Middle frontal gyrus (tissue), 1 donor: Measurements from ENCODE around the gene BAAT.
"Not testable (repeated sequence)": the region's sequence is repeated elsewhere in the genome, so short reads cannot be mapped to it uniquely, and the experiment has no call there.

Source experiments
- DNase-seq: peaks from one replicate; pipeline ENCODE4 v3.0.0-alpha.2; 2015; ENCODE audit warnings: low spot score; ENCODE audit errors: extremely low spot score

Gene BAAT

DNA sequence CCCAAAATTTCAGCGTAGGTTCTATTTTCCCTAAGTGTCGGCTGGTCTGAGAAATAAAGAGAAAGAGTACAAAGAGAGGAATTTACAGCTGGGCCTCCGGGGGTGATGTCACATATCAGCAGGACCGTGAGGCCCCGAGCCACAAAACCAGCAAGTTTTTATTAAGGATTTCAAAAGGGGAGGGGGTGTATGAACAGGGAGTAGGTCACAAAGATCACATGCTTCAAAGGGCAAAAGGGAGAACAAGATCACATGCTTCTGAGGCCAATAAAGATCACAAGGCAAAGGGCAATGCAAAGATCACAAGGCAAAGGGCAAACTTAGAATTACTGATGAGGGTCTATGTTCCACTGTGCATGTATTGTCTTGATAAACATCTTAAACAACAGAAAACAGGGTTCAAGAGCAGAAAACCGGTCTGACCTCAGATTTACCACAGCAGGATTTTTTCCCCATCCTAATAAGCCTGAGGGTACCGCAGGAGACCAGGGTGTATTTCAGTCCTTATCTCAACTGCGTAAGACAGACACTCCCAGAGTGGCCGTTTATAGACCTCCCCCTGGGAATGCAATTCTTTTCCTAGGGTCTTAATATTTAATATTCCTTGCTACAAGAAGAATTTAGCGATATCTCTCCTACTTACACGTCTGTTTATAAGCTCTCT lies at the start of gene BAAT:
Gene BAAT, minus strand, starts transcription at position 134 of the 664 bp plus-strand sequence. CDS start 13,602 bp downstream, outside the sequence.
- DNase-seq = not testable (repeated sequence)

DNA sequence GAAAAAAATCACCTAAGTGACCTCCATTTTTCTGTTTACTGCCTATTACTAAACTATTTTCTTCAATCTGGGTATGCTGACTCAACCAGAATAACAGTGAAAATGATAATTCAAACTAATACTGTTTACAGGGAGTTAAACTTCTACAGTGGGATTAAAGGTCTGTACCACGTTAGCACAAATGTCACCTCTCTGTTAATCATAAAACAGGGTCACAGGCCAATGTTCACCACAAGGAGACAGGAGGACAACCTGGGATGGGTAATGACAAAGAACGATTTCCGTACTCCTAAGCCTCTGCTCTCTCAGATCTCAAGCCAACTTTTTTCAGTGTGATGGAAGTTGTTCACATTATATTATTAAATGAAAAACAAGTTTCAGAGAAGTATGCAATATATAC lies 48.4 kb upstream of the BAAT start:
- DNase-seq = no peak

DNA sequence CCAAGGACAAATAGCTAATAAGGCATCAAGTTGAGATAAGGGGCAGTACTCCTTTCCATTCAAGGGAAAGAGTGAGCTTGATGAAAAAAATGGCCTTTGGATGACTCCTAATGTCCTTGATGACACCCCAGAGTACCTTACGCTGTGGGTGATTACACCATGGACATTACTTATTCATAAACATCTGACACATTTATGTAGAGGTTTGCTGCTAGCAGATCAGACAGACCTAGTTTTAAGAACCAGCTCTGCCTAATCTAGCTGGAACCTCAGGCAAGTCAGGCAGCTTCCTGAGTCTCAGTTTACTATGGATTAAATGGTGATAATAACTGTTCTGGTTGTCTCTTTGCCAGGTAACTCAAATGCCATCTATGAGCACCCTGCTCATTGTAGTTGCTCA lies 47.9 kb upstream of the BAAT start:
- no peak for DNase-seq

DNA sequence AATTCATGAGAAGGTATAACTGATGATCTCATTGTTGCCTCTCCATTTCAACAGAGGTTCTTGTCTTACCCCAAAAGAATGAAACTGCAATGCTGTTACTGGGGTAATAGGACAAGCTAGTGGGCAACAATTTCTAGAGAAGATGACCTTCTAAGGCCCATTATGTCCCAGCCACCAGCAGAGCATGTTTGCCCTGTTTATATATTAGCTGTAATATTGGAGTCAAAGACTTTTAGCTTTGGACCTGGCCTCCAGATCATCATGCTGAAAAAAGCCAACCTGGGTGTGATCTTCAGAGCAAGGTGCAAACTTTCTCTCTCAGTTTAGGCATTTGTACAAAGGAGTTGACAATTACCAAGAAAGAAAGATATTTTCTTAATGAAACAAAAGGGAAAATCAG lies 47.4 kb upstream of the BAAT start:
- DNase-seq = no peak

DNA sequence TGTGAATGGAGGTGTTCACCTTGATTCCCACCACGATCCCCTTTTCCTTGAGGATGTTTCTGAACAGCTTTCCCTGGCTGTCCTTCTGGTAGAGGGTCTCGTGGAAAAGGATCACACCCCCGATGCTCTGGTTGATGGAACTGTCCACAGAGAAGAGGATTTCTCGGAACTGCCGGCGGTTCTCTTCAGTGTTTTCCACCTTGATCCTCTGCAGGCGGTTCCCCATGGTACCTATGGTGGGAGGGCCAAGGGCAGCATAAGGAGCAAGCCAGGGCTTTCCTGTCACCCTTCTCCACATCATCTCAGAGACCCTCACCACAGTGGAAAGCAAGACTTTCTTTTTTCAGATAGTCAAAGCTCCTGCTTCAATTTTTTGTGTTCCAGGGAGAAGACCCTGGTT lies 44.9 kb upstream of the BAAT start:
- DNase-seq = no peak

DNA sequence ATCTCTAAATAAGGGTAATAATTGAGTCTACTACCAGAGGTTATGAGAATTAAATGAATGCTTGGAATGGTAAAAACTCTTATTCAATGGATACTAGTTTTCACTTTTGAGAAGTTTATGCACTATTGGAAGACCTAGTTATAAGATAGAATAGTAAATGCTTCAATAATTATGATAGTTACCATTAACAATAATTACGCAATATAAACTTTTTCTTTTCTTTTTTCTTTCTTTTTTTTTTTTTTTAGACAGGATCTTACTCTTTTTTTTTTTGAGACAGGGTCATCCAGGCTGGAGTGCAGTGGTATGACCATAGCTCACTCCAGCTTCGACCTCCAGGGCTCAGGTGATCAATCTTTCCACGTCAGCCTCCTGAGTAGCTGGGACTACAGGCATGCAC lies 44.1 kb upstream of the BAAT start:
- DNase-seq = no peak

DNA sequence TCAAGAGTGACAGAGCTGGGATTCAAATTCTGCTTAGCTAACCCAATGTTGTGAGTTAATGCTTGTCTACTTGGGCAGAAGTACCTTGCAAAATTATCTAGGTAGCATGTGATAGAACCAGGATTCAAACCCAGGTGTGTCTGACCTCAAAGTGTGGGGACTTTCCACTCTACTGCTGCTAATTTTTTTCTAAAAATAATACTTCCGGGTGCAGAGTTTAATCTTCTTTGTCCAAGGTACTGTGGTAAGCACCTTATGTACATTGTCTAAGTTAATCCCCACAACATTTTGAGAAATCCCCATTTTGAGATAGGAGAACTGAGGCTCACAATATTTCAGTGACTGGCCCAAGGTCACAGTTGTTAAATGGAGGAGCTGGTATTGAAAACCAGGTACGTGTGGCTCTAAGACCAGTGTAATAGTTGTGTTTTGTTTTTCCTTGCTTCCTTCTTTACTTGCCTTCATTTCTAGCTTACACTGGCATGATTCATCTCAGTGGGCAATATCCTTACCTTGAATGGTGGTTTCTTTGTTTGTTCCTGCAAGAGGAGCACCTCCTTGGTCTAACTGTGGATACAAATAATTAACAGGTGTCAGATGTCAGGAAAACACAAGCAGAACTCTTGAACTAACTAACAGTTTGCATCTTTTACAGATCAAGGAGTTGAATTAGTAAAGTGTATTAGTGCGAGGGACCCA lies 43.3 kb upstream of the BAAT start:
- DNase-seq = no peak

DNA sequence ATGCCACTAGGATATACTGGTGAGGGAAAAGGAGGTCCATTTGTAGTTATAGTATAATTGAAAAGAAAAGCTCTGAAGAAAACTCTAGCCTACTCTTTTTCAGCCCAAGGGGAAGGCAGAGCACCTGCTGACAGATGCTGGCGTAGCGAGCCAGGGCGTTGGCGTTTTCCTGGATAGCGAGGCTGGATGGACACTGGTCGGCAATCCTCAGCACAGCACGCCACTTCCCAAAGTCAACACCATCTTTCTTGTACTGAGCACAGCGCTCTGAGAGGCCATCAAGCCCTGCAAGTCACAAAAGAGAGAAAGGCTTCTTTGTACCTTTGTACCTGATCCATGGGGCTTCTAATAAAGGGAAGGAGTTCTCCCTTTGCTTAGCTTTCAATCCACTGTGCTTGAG lies 42.6 kb upstream of the BAAT start:
- DNase-seq = no peak

DNA sequence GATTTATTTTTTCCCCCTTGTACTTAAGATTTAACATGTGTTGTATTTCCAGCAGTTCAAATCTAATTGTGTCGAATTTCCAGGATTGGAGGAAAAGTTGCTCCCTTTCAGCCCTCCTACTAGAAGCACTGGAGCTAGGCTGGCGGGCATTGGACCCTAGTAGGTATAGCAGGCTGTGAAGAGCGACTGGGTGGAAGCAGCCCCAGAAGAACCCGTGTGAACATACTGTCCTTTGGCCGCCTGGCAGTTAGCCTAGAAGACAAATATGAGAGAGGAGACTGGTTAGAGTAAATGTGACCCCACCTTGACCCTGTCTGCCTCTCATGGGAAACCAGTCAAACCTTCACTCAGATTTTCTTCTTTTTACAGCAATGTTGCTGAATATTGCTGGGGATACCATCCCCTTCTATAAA lies 36.9 kb upstream of the BAAT start:
- no peak for DNase-seq

DNA sequence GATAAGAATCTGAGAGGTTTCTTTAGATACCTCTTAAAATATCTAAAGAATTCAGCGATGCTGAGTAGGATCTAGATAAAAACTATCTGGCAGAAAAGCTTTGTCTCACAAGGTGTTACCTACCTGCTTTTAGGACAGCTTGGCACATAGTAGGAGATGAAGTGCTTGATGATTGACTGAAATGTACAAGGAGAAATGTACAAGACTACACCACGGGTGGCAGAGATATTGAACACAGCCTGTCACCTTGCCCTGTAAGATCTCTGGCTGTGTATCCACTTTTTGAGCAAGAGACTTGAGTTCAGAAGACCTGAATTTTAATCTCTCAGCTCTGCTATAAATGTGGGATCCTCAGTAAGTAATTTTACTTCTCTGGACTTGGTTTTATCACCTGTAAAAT lies 35.1 kb upstream of the BAAT start:
- no peak for DNase-seq

DNA sequence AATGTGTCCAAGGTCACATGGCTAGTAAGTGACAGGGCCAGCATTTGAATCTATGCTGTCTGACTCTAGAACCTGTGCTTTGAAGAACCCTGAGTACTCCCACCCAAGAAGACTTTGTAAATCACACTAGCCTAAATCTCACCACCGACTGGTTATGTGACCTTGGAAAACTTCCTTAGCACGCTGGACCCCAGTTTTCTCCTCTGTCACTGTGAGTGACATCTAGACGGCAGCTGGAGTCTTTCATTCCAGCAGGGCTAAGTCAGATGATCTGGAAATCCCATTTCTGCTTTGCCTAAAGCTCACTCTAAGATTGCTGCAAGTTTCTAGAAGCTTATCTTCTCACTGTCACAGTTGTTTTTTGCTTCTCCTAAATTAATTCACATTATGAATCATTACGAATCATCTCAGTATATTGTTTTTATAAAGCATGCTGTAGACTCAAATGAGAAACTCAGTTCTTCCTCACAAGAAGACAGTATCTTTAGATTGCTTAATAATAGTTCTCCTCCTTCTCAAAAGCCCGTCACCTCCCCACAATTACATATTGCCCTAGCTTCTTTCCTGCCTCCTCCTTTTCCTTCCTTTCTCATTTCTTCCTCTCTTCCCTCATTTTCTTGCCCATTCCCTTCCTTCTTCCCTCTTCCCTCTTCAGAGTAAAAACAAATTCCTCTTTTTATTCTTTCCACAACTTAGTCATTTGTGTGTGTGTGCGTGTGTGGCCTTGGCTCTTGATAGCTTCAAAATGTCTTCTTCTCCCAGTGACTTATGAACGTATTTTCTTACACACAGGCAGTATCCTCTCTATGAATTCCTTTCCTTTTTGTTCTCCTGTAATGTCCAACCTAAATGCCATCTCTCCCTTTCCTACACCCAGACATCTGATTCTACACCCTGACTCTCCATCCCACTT lies 34.0 kb upstream of the BAAT start:
- DNase-seq = no peak

DNA sequence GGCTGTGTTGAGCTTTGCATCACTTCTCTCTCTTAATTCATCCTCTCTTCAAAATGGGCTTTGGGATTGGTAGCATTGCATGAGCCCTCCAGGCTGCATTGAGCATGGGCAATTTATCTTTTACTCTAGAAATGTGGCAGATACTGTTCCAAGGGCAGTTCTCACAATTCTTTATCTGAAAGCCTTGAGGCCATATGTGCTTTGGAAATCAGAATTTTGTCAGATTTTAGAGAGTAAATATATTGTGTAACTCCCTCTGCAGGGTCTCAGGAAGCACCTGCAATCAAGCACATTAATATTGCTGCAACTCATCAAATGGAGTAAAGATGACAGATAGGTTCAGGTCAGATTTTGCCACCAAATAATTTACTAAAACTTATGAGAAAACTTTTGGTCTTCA lies 33.2 kb upstream of the BAAT start:
- DNase-seq = no peak

DNA sequence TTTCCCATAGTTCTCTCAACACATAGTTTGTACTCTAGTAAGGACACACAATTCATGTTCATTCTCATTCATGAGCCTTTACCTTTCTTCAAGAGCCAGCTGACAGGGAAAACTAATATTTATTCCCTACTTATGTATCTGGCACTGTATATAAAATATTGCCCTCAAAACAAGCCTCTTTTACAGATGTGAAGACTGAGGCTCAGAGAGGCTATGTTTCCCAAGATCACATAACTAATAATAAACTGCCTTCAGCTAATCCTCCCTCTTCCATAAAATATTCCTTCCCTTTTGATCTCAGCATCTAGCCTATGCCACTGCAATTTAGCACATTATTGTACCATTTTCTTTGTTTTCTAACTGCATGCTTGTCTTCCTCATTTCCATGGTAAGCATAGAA lies 32.6 kb upstream of the BAAT start:
- DNase-seq = no peak

DNA sequence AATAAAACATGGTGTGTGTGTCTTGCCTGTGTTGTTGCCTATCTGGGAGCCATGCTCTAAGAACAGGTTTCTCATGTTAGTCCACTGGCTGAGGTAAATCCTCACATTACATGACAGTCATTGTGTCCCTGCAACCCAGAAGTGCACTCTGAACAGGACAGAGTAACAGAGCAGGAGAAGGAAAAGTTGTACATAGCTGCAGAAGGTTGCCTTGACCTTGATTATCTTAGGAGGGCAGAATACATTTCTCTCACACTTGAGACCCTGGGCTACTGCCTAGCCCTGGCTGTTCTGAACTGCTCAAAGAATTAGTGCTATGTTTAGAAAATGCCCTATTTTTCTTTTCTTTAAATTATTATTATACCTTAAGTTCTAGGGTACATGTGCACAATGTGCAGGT lies 30.8 kb upstream of the BAAT start:
- no peak for DNase-seq

DNA sequence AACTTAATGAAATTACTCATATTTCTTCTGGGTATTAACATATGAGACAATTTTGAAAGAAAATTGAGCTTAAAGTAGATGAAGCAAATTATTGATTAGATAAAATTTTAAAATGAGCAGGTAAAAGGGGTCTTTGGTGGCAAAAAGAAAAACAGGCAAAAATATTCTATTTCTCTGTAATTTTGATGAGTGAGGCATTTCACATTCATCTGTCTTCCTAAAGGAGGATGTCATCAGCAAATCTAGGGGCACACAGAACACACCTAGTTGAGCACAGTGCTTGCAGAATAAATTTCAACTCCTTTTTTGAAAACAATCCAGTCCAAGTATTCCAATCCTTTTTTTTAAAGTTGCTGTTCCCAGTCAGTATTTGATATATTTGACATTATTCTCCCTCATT lies 30.0 kb upstream of the BAAT start:
- no peak for DNase-seq

DNA sequence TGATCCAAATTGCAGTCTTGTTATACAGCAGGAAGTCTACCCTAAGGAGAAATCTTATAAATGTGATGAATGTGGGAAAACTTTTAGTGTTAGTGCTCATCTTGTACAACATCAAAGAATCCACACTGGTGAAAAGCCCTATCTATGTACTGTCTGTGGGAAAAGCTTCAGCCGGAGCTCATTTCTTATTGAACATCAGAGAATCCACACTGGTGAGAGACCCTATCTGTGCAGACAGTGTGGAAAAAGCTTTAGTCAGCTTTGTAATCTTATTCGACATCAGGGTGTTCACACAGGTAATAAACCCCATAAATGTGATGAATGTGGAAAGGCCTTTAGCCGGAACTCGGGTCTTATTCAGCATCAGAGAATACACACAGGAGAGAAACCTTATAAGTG lies 24.3 kb upstream of the BAAT start:
- no peak for DNase-seq

DNA sequence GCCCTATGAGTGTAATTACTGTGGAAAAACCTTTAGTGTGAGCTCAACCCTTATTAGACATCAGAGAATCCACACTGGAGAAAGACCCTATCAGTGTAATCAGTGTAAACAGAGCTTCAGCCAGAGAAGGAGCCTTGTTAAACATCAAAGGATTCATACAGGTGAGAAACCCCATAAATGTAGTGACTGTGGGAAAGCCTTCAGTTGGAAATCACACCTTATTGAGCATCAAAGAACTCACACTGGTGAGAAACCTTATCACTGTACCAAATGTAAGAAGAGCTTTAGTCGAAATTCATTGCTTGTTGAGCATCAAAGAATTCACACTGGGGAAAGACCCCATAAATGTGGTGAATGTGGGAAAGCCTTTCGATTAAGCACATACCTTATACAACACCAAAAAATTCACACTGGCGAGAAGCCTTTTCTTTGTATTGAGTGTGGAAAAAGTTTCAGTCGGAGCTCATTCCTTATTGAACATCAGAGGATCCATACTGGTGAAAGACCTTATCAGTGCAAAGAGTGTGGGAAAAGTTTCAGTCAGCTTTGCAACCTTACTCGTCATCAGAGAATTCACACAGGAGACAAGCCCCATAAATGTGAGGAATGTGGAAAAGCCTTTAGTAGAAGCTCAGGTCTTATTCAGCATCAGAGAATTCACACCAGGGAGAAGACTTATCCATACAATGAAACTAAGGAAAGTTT lies 23.7 kb upstream of the BAAT start:
- no peak for DNase-seq

DNA sequence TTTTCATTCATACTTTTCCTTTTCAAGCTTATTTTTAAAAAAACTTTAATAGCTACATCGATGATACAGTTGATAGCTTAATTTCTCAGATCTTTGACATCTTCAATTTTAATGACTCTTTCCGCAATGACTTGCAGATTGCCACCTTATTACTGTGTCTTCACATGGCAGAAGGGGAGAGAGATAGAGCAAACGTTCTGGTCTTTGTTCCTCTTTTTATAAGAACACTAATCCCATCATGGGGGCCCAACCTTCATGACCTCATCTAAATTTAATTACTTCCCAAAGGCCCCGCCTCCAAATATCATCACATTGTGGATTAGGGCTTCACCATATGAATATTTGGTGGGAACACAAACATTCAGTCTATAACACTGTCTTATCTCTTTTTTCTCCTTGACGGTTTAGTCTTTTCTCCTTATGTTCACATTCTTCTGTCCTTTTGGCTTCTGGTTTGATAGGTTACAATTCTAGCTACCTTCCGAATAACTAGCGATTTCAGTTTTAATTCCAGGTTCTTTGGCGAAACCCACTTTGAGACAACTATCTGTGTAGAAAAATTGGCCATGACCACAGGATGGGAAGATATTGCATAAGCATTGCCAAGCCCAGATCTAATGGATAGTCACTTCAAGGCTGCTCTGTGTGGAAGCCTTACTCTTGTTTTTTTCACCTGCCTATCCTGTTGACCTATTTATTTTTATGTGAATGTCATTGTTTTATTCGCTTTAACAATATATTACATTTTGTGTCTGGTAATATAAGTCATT lies 18.9 kb upstream of the BAAT start:
- DNase-seq = no peak

DNA sequence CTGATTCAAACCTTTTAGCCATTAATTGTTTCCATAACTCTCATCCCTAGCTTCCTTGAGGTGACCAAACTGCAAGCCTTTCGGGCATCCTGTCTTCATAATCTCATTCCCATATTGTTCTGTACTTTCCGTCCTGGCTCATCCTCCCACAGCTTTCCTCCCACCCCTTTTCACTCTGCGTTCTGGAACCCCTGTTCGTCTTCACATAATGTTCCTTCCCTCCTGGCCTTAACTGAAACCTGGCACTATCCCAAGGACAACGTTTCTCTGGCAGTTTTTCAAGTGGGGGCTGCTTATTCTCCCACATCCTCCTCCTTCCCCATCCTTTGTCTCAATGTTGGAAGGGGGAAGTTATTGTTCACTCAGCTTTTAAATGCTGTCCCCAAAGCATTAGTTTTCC lies 15.3 kb upstream of the BAAT start:
- DNase-seq = no peak

DNA sequence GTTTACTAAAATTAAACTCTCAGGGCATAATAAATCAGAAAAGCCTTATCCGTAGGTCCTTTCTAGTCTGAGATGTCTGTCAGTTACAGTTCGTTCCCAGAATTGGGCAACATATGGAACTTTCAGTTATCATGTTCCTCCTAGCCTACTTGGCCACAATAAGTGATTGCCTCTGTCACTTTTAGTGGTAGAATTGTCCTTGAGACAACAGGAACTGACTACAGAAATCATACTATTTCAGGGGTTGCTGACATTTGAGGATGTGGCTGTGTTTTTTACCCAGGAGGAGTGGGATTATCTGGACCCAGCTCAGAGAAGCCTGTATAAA lies 14.8 kb upstream of the BAAT start:
- no peak for DNase-seq
